A673 (cell line): ENCODE data around the gene NFXL1. TPM values are rescaled to one million over a fixed set of nuclear protein-coding genes. Genes with fewer than 3 reads are reported as not detected.
A peak's percentile ranks its signal among the peaks of the same experiment; 100 is the strongest.

ENCODE experiments used
- BruUV-seq: library from RNA; stranded (reverse); fragments of 400-500 nt; replicated peaks from 2 replicates; lab custom pipeline; 2021; lab: Mats Ljungman, UMichigan
- CTCF ChIA-PET: fragments of 300-600 bp; sonication (Branson Sonifier 250); formaldehyde crosslinking; loops from one replicate; lab custom pipeline; 2022; ENCODE audit warnings: antibody characterized with exemption; lab: Charles Lee
- POLR2A ChIA-PET: fragments of 300-600 bp; sonication (Branson Sonifier 250); formaldehyde crosslinking; loops from one replicate; lab custom pipeline; 2022; ENCODE audit warnings: antibody characterized with exemption; ENCODE audit not compliant: low non-redundant PET; lab: Charles Lee
- DNase-seq: peaks from one replicate; pipeline ENCODE4 v3.0.0-alpha.2; 2015; ENCODE audit warnings: low spot score
- H3K27ac ChIP-seq: fragments of 200-600 bp; sonication (generic); 2 replicates; pipeline ENCODE4 v1.5.1; 2016; ENCODE audit warnings: mixed run types, low read depth, mild to moderate bottlenecking, mixed read lengths, antibody characterized with exemption, low read length; ENCODE audit not compliant: poor library complexity, severe bottlenecking
- H3K27me3 ChIP-seq: fragments of 200-600 bp; sonication (generic); replicated peaks from 2 replicates; pipeline ENCODE4 v1.6.1; 2017; ENCODE audit warnings: mixed run types, low read depth, mild to moderate bottlenecking, mixed read lengths, antibody characterized with exemption, low read length; ENCODE audit not compliant: insufficient read depth, poor library complexity
- H3K36me3 ChIP-seq: fragments of 200-600 bp; sonication (generic); 2 replicates; pipeline ENCODE4 v1.6.1; 2016; ENCODE audit warnings: mixed run types, mild to moderate bottlenecking, mixed read lengths, antibody characterized with exemption, low read length; ENCODE audit not compliant: insufficient read depth, poor library complexity, severe bottlenecking
- H3K4me1 ChIP-seq: fragments of 200-600 bp; sonication (generic); 2 replicates; pipeline ENCODE4 v1.6.1; 2017; ENCODE audit warnings: mixed run types, mild to moderate bottlenecking, mixed read lengths, antibody characterized with exemption, low read length; ENCODE audit not compliant: insufficient read depth, poor library complexity, severe bottlenecking
- H3K4me3 ChIP-seq: fragments of 200-600 bp; sonication (generic); 2 replicates; pipeline ENCODE4 v1.5.1; 2016; ENCODE audit warnings: low read depth, mixed run types, mild to moderate bottlenecking, mixed read lengths, low read length; ENCODE audit not compliant: poor library complexity, severe bottlenecking
- H3K9me3 ChIP-seq: fragments of 200-600 bp; sonication (generic); 2 replicates; pipeline ENCODE4 v1.6.1; 2016; ENCODE audit warnings: mixed run types, low read depth, mild to moderate bottlenecking, mixed read lengths, antibody characterized with exemption, low read length; ENCODE audit not compliant: poor library complexity, severe bottlenecking
- EZH2 ChIP-seq: fragments of 200-600 bp; sonication (generic); IDR thresholded peaks from 2 replicates; pipeline ENCODE4 v1.6.1; 2017; ENCODE audit warnings: borderline replicate concordance, low read depth, mild to moderate bottlenecking, mixed read lengths, antibody characterized with exemption, low read length; ENCODE audit not compliant: poor library complexity, severe bottlenecking
- intact Hi-C: fragments of 100-400 bp; cut with micrococcal nuclease; formaldehyde crosslinking; loops from one replicate; pipeline ENCODE4 v1.10.0; 2022; ENCODE audit not compliant: unreplicated experiment
- total RNA-seq: library from RNA; stranded (reverse); gene quantifications from 2 replicates; pipeline ENCODE4 v1.2.3, GENCODE V29; 2021
- TF ChIP-seq, protein P1 (sequence below): fragments of 300-800, 200-600 bp; sonication (generic); conservative IDR thresholded peaks from 2 replicates; pipeline ENCODE4 v1.5.1; 2017; ENCODE audit warnings: low read depth, mild to moderate bottlenecking, antibody characterized with exemption, low read length, moderate library complexity, mixed read lengths

NFXL1 gene
- total RNA-seq, 1 experiment from 2014 or later: 12.1 TPM

DNA sequence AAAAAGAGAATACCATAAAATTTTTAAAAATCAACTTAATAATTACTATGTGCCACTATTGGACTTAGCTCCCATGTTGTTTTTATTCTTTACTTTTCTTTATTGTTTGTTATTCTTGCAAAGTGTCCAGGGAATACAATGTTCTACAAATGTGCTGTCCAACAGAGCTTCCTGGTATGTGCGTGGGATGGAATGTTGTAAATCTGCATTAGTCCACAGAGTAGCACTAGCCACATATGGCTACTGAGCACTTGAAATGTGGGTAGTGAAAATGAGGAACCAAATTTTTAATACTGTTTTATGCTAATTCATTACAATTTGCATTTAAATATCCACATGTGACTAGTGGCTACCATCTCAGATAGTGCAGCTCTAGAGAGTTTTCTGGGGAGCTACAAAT lies 62.2 kb downstream of the NFXL1 start:
- Histone ChIP-seq H3K27ac (no peak overlapping the region), H3K4me1 (no peaks in the 10 kb centered on the region), H3K9me3 (no peaks in the 10 kb centered on the region), H3K36me3 (no peaks in the 10 kb centered on the region), H3K4me3 (no peak overlapping the region), H3K27me3 (no peaks in the 10 kb centered on the region)
- TF ChIP-seq EZH2: no peak
- TF ChIP-seq, protein P1, sequence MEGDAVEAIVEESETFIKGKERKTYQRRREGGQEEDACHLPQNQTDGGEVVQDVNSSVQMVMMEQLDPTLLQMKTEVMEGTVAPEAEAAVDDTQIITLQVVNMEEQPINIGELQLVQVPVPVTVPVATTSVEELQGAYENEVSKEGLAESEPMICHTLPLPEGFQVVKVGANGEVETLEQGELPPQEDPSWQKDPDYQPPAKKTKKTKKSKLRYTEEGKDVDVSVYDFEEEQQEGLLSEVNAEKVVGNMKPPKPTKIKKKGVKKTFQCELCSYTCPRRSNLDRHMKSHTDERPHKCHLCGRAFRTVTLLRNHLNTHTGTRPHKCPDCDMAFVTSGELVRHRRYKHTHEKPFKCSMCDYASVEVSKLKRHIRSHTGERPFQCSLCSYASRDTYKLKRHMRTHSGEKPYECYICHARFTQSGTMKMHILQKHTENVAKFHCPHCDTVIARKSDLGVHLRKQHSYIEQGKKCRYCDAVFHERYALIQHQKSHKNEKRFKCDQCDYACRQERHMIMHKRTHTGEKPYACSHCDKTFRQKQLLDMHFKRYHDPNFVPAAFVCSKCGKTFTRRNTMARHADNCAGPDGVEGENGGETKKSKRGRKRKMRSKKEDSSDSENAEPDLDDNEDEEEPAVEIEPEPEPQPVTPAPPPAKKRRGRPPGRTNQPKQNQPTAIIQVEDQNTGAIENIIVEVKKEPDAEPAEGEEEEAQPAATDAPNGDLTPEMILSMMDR: no peak
- peak; percentile 28 for DNase-seq
- ChIA-PET CTCF (no interaction called here), POLR2A (interaction anchor here (0.6 kb wide), 1 partner anchor 7 kb away, joined by 8 read pairs; no protein-coding TSS in a partner anchor)
- BruUV-seq: no TSS peak
- intact Hi-C loops: no loop called here

DNA sequence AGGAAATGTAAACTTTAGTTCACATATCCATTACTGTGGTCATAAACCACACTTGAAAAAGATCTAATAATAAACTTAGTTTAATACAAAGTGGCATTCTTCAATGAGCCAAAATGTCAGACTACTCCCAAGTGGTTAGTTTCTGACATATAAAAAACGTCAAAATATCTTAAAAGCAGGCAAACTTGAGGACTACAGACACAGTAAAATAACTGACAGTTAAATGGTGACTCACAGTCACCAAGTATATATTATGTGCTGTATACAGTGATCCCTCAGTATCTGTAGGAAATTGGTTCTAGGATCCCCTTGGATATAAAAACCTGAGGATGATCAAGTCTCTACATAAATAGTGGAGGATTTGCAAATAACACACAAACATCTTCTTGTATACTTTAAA lies 64.9 kb downstream of the NFXL1 start:
- no TSS peak for BruUV-seq
- H3K27me3 ChIP-seq: no peaks in the 10 kb centered on the region
- H3K36me3 ChIP-seq: no peaks in the 10 kb centered on the region
- no peak overlapping the region for H3K4me3 ChIP-seq
- intact Hi-C loops: no loop called here
- no peak overlapping the region for H3K27ac ChIP-seq
- ChIA-PET CTCF (no interaction called here), POLR2A (no interaction called here)
- no peaks in the 10 kb centered on the region for H3K4me1 ChIP-seq
- no peak for DNase-seq
- no peaks in the 10 kb centered on the region for H3K9me3 ChIP-seq
- TF ChIP-seq EZH2: no peak
- TF ChIP-seq, protein P1: no peak

DNA sequence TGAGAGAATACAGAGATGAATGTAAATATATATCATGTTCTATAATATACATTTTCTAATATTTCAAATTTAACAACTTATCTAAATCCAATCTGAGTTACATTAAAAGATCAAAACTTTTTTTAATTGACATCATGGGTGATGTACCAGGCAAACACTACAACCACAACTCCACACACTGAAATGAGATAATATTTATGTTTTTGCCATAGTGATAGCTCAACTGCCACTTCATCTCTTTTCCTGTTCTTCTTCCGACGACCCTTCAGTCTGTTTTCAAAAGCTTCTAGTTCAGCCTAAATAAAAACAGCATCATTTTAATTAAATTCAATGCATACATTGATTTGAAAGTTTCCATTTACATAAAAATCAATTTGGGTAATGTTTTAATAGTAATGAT lies 66.3 kb downstream of the NFXL1 start:
- intact Hi-C loops: no loop called here
- H3K36me3 ChIP-seq: no peaks in the 10 kb centered on the region
- no peaks in the 10 kb centered on the region for H3K27me3 ChIP-seq
- H3K27ac ChIP-seq: no peak overlapping the region
- ChIA-PET POLR2A (no interaction called here), CTCF (no interaction called here)
- H3K4me1 ChIP-seq: no peaks in the 10 kb centered on the region
- TF ChIP-seq, protein P1: no peak
- no peak for TF ChIP-seq EZH2
- no TSS peak for BruUV-seq
- H3K9me3 ChIP-seq: no peaks in the 10 kb centered on the region
- no peak for DNase-seq
- no peak overlapping the region for H3K4me3 ChIP-seq
